ENCODE results near the gene LASP1. TPM values are rescaled to one million over a fixed set of nuclear protein-coding genes. Genes with fewer than 3 reads are reported as not detected.
"Not testable (repeated sequence)": the region's sequence is repeated elsewhere in the genome, so short reads cannot be mapped to it uniquely, and the experiment has no call there.

Gene LASP1
- total RNA-seq, 1 donor from 2014 or later = 201 TPM

- no peak for TF ChIP-seq CTCF (IDR thresholded peaks at IDR 0.05; ENCODE audit: insufficient read depth, low read length, poor library complexity, severe bottlenecking)
- no peaks in the 10 kb centered on the region for H3K27me3 ChIP-seq (ENCODE audit: control insufficient read depth, insufficient read depth, low read length)
- no peaks in the 10 kb centered on the region for H3K36me3 ChIP-seq (ENCODE audit: control insufficient read depth, insufficient read depth, low read length)
- DNase-seq (ENCODE audit: low read depth) = no peak
- H3K4me3 ChIP-seq (ENCODE audit: low read depth, low read length) = no peak overlapping the region
These were observed 38.9 kb downstream of the LASP1 start for GRCh38 chr17:38908676-38909181.

- Histone ChIP-seq H3K4me3 (ENCODE audit: low read depth, low read length) (no peak overlapping the region), H3K36me3 (ENCODE audit: control insufficient read depth, insufficient read depth, low read length) (no peaks in the 10 kb centered on the region), H3K27me3 (ENCODE audit: control insufficient read depth, insufficient read depth, low read length) (no peaks in the 10 kb centered on the region)
- no peak for DNase-seq (ENCODE audit: low read depth)
- no peak for TF ChIP-seq CTCF (IDR thresholded peaks at IDR 0.05; ENCODE audit: insufficient read depth, low read length, poor library complexity, severe bottlenecking)
These were observed 40.5 kb downstream of the LASP1 start for GRCh38 chr17:38910325-38910724.

GRCh38 chr17:38911081-38911730 is 41.3 kb downstream of the LASP1 start:
- no peaks in the 10 kb centered on the region for H3K36me3 ChIP-seq (ENCODE audit: control insufficient read depth, insufficient read depth, low read length)

GRCh38 chr17:38911731-38912081 is 41.8 kb downstream of the LASP1 start:
- not testable (repeated sequence) for DNase-seq (ENCODE audit: low read depth); H3K36me3 ChIP-seq (ENCODE audit: control insufficient read depth, insufficient read depth, low read length); H3K4me3 ChIP-seq (ENCODE audit: low read depth, low read length); H3K27me3 ChIP-seq (ENCODE audit: control insufficient read depth, insufficient read depth, low read length)

More at GRCh38 chr17:38911081-38911730, 41.3 kb downstream of the LASP1 start:
- no peak for TF ChIP-seq CTCF (IDR thresholded peaks at IDR 0.05; ENCODE audit: insufficient read depth, low read length, poor library complexity, severe bottlenecking)
- no peak for DNase-seq (ENCODE audit: low read depth)
- Histone ChIP-seq H3K27me3 (ENCODE audit: control insufficient read depth, insufficient read depth, low read length) (no peaks in the 10 kb centered on the region), H3K4me3 (ENCODE audit: low read depth, low read length) (no peak overlapping the region)

GRCh38 chr17:38912221-38912813 is 42.5 kb downstream of the LASP1 start:
- no peak overlapping the region for H3K4me3 ChIP-seq (ENCODE audit: low read depth, low read length)
- TF ChIP-seq CTCF (IDR thresholded peaks at IDR 0.05; ENCODE audit: insufficient read depth, low read length, poor library complexity, severe bottlenecking) = no peak
- no peaks in the 10 kb centered on the region for H3K27me3 ChIP-seq (ENCODE audit: control insufficient read depth, insufficient read depth, low read length)
- DNase-seq (ENCODE audit: low read depth) = no peak
- no peaks in the 10 kb centered on the region for H3K36me3 ChIP-seq (ENCODE audit: control insufficient read depth, insufficient read depth, low read length)

GRCh38 chr17:38914741-38915638 is 45.1 kb downstream of the LASP1 start:
- peaks cover 4% of the 10 kb centered on the region for H3K36me3 ChIP-seq (ENCODE audit: control insufficient read depth, insufficient read depth, low read length)
- no peak for DNase-seq (ENCODE audit: low read depth)
- no peak overlapping the region for H3K4me3 ChIP-seq (ENCODE audit: low read depth, low read length)

More at GRCh38 chr17:38914741-38915638, 45.1 kb downstream of the LASP1 start:
- no peak for TF ChIP-seq CTCF (IDR thresholded peaks at IDR 0.05; ENCODE audit: insufficient read depth, low read length, poor library complexity, severe bottlenecking)
- no peaks in the 10 kb centered on the region for H3K27me3 ChIP-seq (ENCODE audit: control insufficient read depth, insufficient read depth, low read length)
